ENCODE data around the gene MIB2.

- TF ChIP-seq, protein P1, sequence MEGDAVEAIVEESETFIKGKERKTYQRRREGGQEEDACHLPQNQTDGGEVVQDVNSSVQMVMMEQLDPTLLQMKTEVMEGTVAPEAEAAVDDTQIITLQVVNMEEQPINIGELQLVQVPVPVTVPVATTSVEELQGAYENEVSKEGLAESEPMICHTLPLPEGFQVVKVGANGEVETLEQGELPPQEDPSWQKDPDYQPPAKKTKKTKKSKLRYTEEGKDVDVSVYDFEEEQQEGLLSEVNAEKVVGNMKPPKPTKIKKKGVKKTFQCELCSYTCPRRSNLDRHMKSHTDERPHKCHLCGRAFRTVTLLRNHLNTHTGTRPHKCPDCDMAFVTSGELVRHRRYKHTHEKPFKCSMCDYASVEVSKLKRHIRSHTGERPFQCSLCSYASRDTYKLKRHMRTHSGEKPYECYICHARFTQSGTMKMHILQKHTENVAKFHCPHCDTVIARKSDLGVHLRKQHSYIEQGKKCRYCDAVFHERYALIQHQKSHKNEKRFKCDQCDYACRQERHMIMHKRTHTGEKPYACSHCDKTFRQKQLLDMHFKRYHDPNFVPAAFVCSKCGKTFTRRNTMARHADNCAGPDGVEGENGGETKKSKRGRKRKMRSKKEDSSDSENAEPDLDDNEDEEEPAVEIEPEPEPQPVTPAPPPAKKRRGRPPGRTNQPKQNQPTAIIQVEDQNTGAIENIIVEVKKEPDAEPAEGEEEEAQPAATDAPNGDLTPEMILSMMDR (IDR thresholded peaks at IDR 0.05): no peak
- TF ChIP-seq POLR2A (IDR thresholded peaks at IDR 0.05): no peak
Observed at GRCh38 chr1:1606232-1606631, 9.1 kb upstream of the MIB2 start.
